Mucosa of descending colon (tissue), 3 donors: ENCODE measurements around the gene TRAT1. TPM values are rescaled to one million over a fixed set of nuclear protein-coding genes. Genes with fewer than 3 reads are reported as not detected.

Experiments
- ATAC-seq: fragments of 200-7000 bp; cut with Tn5 transposase; one replicate; pipeline ENCODE4 v1.9.1; 2020; ENCODE audit warnings: mild to moderate bottlenecking, moderate library complexity
- DNase-seq, 3 donors: peaks; one replicate each; pipeline ENCODE4 v3.0.0-alpha.2; 2020
- H3K36me3 ChIP-seq: fragments of 200-600 bp; one replicate; pipeline ENCODE4 v1.8.0; 2021; ENCODE audit warnings: low read depth, mild to moderate bottlenecking
- H3K4me1 ChIP-seq: fragments of 200-600 bp; one replicate; pipeline ENCODE4 v1.8.0; 2021; ENCODE audit warnings: low read depth, mild to moderate bottlenecking
- H3K4me3 ChIP-seq: fragments of 200-600 bp; one replicate; pipeline ENCODE4 v1.8.0; 2021; ENCODE audit warnings: mild to moderate bottlenecking
- H3K9me3 ChIP-seq: fragments of 200-600 bp; one replicate; pipeline ENCODE4 v1.8.0; 2021; ENCODE audit warnings: mild to moderate bottlenecking
- intact Hi-C, 2 donors: fragments of 100-400 bp; cut with DNase I in 1 of 2; cut with micrococcal nuclease in 1 of 2; formaldehyde crosslinking; loops; one replicate each; pipeline versions ENCODE4 v1.11.0 to v1.11.1; 2022; cut with DNase I, micrococcal nuclease
- total RNA-seq, 3 donors: library from RNA; stranded (reverse); fragmentation: NEBNext Ultra II Directional in 2 of 3; extraction: Animal tissue kit (Norgen Biotek cat#: 25700) in 2 of 3; gene quantifications; one replicate each; pipeline versions ENCODE4 v1.2.1 to v1.2.4, GENCODE V29; 2021 to 2023
- TF ChIP-seq, protein P1 (sequence below): fragments of 200-600 bp; IDR thresholded peaks from one replicate; pipeline ENCODE4 v1.8.0; 2022; ENCODE audit warnings: antibody characterized with exemption, mild to moderate bottlenecking
- donor health status: DM: no; HTN: no; CAD: no; lungs with moderate emphysema.
- donor health status: DM: no; HTN: no; CAD: no.
- donor health status: DM: no; HTN: yes; CAD: no.

The TRAT1 gene
- total RNA-seq, 3 donors from 2014 or later: 0.60 to 1.3 (median 0.78) TPM

DNA sequence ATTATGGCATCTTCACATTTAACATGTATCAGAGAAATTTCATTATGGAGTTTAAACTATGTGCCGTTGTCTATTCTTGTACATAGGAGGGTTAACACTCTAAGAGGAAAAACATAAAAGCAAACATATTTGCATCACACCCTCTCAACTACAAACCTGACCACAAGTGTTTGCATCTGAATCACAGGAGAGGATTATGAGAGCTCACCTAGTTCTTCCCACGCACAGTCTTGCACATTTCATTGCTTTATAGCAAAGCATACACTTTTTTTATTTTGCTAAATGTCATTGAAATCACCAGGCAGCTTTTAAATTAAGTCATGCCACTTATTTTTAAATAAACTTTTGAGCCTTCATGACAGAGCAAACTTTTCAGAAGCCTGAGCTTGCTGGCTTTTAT lies 12.5 kb downstream of the TRAT1 start:
- no peaks in the 10 kb centered on the region for H3K36me3 ChIP-seq
- peak; percentile 55 for ATAC-seq
- H3K9me3 ChIP-seq: no peaks in the 10 kb centered on the region
- TF ChIP-seq, protein P1, sequence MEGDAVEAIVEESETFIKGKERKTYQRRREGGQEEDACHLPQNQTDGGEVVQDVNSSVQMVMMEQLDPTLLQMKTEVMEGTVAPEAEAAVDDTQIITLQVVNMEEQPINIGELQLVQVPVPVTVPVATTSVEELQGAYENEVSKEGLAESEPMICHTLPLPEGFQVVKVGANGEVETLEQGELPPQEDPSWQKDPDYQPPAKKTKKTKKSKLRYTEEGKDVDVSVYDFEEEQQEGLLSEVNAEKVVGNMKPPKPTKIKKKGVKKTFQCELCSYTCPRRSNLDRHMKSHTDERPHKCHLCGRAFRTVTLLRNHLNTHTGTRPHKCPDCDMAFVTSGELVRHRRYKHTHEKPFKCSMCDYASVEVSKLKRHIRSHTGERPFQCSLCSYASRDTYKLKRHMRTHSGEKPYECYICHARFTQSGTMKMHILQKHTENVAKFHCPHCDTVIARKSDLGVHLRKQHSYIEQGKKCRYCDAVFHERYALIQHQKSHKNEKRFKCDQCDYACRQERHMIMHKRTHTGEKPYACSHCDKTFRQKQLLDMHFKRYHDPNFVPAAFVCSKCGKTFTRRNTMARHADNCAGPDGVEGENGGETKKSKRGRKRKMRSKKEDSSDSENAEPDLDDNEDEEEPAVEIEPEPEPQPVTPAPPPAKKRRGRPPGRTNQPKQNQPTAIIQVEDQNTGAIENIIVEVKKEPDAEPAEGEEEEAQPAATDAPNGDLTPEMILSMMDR: no peak
- H3K4me3 ChIP-seq: no peak overlapping the region
- intact Hi-C loops: no loop called here
- DNase-seq: no peak
- no peaks in the 10 kb centered on the region for H3K4me1 ChIP-seq

DNA sequence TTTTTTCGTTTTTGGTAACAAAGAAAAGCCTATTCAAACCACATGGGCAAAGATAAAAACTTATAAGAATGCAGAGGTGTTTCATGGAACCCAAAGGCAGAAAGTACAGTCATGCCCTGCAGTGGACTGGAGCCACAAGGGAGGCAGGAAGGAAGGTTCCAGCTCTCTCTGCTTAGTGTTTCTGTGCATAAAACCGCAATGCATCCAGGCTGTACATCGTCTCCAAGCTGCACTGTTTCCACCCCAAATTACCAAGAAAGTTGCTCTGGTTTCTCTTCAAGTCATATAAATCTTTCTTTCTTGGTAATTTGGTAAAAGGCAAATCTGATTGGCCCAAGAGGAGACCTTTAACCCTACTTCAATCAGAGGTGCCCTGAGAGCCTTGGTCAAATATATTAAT lies 15.8 kb downstream of the TRAT1 start:
- ATAC-seq (no peak), DNase-seq (no peak)
- TF ChIP-seq, protein P1: no peak
- Histone ChIP-seq H3K9me3 (no peaks in the 10 kb centered on the region), H3K4me3 (no peak overlapping the region), H3K4me1 (no peaks in the 10 kb centered on the region), H3K36me3 (no peaks in the 10 kb centered on the region)
- intact Hi-C loops: no loop called here

DNA sequence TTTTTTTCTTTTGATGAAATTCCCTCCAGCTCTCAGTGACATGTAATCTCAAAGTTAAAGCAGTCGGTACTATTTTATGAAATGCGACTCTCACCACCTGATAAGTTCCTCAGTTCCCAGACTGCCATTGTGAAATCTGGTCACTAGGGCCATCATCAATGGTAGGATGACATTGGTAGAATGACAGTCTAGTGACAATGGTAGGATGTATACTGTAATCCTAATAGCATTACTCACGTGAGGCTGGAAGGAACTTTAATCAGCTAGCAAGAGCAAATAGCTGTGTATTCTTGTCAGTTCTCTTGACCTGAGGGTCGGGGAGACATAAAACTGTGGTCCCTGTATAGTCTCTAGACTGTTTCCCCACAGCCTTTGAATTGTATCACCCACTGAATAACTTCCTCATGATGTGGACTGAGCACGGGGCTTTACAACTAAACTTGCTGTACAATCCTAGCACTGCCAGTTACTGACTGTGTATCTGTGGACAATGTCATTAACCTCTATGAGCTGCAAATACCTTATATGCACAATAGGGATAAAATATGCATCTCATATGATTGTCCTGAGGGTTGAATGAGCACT lies 23.2 kb downstream of the TRAT1 start:
- Histone ChIP-seq H3K36me3 (no peaks in the 10 kb centered on the region), H3K4me3 (no peak overlapping the region), H3K9me3 (no peaks in the 10 kb centered on the region), H3K4me1 (no peaks in the 10 kb centered on the region)
- intact Hi-C loops: no loop called here
- ATAC-seq (no peak), DNase-seq (no peak)
- TF ChIP-seq, protein P1: no peak

DNA sequence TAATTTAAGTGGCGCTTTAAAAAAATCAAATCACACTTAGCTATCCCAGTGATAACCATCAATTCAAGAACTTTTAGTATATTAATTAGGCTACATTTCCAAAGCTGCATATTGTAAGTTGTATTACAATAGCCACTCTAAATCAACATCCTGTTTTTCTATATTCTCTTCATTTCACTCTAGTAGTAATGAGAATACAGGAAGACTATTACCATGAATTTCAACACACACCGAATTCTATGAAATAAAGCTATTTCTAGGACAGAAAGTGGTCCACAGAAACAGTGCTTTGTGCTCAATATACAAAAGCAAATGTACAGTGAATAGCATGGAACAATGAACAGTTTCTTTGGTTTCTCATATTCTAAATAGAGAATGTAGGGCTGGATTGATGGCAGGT lies 24.6 kb downstream of the TRAT1 start:
- intact Hi-C loops: no loop called here
- H3K36me3 ChIP-seq: no peaks in the 10 kb centered on the region
- no peak overlapping the region for H3K4me3 ChIP-seq
- H3K4me1 ChIP-seq: no peaks in the 10 kb centered on the region
- ATAC-seq (no peak), DNase-seq (no peak)
- H3K9me3 ChIP-seq: no peaks in the 10 kb centered on the region
- TF ChIP-seq, protein P1: no peak

DNA sequence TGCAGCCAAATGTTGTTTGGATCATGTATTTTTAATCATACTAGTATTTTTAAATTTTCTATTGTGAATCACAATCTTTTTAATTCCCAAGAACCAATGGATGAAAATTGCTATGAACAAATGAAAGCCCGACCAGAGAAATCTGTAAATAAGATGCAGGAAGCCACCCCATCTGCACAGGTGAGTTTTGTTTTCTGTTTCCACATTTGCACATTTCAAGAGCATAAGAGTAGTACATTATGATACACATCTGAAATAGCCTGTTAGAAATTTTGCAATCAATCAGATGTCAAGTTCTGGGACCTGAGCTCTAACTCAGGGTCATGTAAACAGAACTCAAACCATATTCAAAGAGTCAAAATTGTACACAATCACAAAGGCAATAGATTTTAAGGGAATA lies 26.5 kb downstream of the TRAT1 start:
- Histone ChIP-seq H3K4me1 (no peaks in the 10 kb centered on the region), H3K36me3 (no peaks in the 10 kb centered on the region), H3K4me3 (no peak overlapping the region), H3K9me3 (no peaks in the 10 kb centered on the region)
- DNase-seq: no peak
- ATAC-seq: no peak
- intact Hi-C loops: no loop called here
- TF ChIP-seq, protein P1: no peak

DNA sequence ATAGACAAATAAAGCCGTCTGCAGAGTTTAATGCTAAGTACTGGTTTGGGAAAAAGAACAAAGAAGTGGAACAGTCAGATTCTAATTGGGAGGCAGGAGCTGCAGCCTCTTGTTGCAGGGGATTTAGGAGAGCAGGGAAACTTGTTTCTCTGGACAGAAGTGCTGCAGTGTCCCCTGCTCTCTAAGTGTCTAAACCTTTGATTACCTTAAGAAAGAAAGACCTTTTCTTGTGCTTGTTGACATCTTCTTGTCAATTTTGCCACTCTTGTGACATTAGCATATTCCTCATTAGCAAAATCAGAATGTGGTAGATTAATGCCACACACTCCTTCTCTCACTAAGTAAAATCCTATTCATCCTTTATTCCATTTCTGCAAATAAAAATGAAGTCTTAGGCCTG lies 38.8 kb downstream of the TRAT1 start:
- DNase-seq (no peak), ATAC-seq (no peak)
- Histone ChIP-seq H3K9me3 (no peaks in the 10 kb centered on the region), H3K36me3 (no peaks in the 10 kb centered on the region), H3K4me1 (no peaks in the 10 kb centered on the region), H3K4me3 (no peak overlapping the region)
- TF ChIP-seq, protein P1: no peak
- intact Hi-C loops: no loop called here
